CD4-positive, CD25-positive, alpha-beta regulatory T cell (primary cell): ENCODE measurements around the gene PTPA. TPM values are rescaled to one million over a fixed set of nuclear protein-coding genes. Genes with fewer than 3 reads are reported as not detected.
"Not testable (repeated sequence)": the region's sequence is repeated elsewhere in the genome, so short reads cannot be mapped to it uniquely, and the experiment has no call there.

Experiments used
- ATAC-seq, 2 donors: fragments of 150-1000 bp; cut with Tn5 transposase; one replicate each; pipeline ENCODE4 v1.10.0; 2021; ENCODE audit warnings: low read depth in 2 of 2, moderate number of reproducible peaks in 2 of 2, moderate library complexity in 1 of 2
- DNase-seq, 3 donors: peaks; one replicate each; pipeline versions ENCODE4 v3.0.0 to v3.0.0-alpha.2; 2012 to 2022; ENCODE audit warnings: mixed read lengths in 1 of 3
- H3K27ac ChIP-seq: one replicate; pipeline ENCODE4 v1.7.0; 2013; ENCODE audit warnings: mild to moderate bottlenecking, low read length; ENCODE audit not compliant: insufficient read depth, poor library complexity, severe bottlenecking
- H3K27me3 ChIP-seq: one replicate; pipeline ENCODE4 v1.7.0; 2013; ENCODE audit warnings: low read length; ENCODE audit not compliant: control insufficient read depth, insufficient read depth
- H3K36me3 ChIP-seq: one replicate; pipeline ENCODE4 v1.7.0; 2013; ENCODE audit warnings: mild to moderate bottlenecking, low read length, moderate library complexity; ENCODE audit not compliant: control insufficient read depth, insufficient read depth
- H3K4me1 ChIP-seq: 2 replicates; pipeline ENCODE4 v1.7.0; 2013; ENCODE audit warnings: mild to moderate bottlenecking, low read length; ENCODE audit not compliant: insufficient read depth, control insufficient read depth, poor library complexity, severe bottlenecking
- H3K4me3 ChIP-seq: one replicate; pipeline ENCODE4 v1.7.0; 2013; ENCODE audit warnings: low read depth, mild to moderate bottlenecking, low read length, moderate library complexity
- H3K9me3 ChIP-seq, 2 experiments: 1 replicate in 1 of 2; 2 replicates in 1 of 2; pipeline ENCODE4 v1.7.0; 2013; ENCODE audit warnings: low read length in 2 of 2, mild to moderate bottlenecking in 1 of 2, moderate library complexity in 1 of 2; ENCODE audit not compliant: control insufficient read depth in 2 of 2
- H3K27ac Mint-ChIP-seq, 3 donors: one replicate each; pipeline ENCODE4 v1.8.0; 2020 to 2022; ENCODE audit warnings: mild to moderate bottlenecking in 3 of 3, mixed read lengths in 3 of 3, moderate library complexity in 2 of 3
- H3K27me3 Mint-ChIP-seq: one replicate; pipeline ENCODE4 v1.8.0; 2022; ENCODE audit warnings: mild to moderate bottlenecking, mixed read lengths
- H3K36me3 Mint-ChIP-seq: one replicate; pipeline ENCODE4 v1.8.0; 2020; ENCODE audit warnings: mixed read lengths
- H3K4me1 Mint-ChIP-seq, 4 donors: one replicate each; pipeline ENCODE4 v1.8.0; 2020 to 2022; ENCODE audit warnings: mixed read lengths in 4 of 4, mild to moderate bottlenecking in 1 of 4
- H3K4me3 Mint-ChIP-seq, 4 donors: one replicate each; pipeline ENCODE4 v1.8.0; 2020 to 2022; ENCODE audit warnings: mild to moderate bottlenecking in 4 of 4, mixed read lengths in 4 of 4, moderate library complexity in 3 of 4
- H3K9me3 Mint-ChIP-seq, 7 donors: one replicate each; pipeline ENCODE4 v1.8.0; 2020 to 2022; ENCODE audit warnings: mixed read lengths in 7 of 7, mild to moderate bottlenecking in 3 of 7, moderate library complexity in 2 of 7
- polyA plus RNA-seq, 4 donors: library from polyadenylated mRNA; unstranded; fragments of 300-500 nt; fragmentation: Illumina TruSeq; gene quantifications; one replicate each; pipeline ENCODE4 v1.2.3, GENCODE V29; 2021
- total RNA-seq: library from RNA; stranded (reverse); gene quantifications from one replicate; pipeline ENCODE4 v1.2.3, GENCODE V29; 2022

PTPA gene
- total and polyA plus RNA-seq, 5 donors from 2014 or later: 12.9 to 53.7 (median 16.7) TPM

GRCh38 chr9:129107651-129108050, 3.6 kb upstream of the PTPA start:
- no peaks in the 10 kb centered on the region for H3K36me3 ChIP-seq
- Mint-ChIP-seq H3K4me1 (peaks cover 0 to 32% (median 13%) of the 10 kb centered on the region in 4 donors), H3K36me3 (no peaks in the 10 kb centered on the region), H3K9me3 (no peaks in the 10 kb centered on the region), H3K27ac (no peak overlapping the region), H3K4me3 (peak overlapping the region in 2 of 4 donors; percentile 79 to 90), H3K27me3 (no peaks in the 10 kb centered on the region)
- no peak overlapping the region for H3K27ac ChIP-seq
- ATAC-seq (no peak), DNase-seq (no peak)
- H3K4me3 ChIP-seq: no peak overlapping the region
- no peaks in the 10 kb centered on the region for H3K9me3 ChIP-seq
- H3K4me1 ChIP-seq: peaks cover 21% of the 10 kb centered on the region
- no peaks in the 10 kb centered on the region for H3K27me3 ChIP-seq

DNA sequence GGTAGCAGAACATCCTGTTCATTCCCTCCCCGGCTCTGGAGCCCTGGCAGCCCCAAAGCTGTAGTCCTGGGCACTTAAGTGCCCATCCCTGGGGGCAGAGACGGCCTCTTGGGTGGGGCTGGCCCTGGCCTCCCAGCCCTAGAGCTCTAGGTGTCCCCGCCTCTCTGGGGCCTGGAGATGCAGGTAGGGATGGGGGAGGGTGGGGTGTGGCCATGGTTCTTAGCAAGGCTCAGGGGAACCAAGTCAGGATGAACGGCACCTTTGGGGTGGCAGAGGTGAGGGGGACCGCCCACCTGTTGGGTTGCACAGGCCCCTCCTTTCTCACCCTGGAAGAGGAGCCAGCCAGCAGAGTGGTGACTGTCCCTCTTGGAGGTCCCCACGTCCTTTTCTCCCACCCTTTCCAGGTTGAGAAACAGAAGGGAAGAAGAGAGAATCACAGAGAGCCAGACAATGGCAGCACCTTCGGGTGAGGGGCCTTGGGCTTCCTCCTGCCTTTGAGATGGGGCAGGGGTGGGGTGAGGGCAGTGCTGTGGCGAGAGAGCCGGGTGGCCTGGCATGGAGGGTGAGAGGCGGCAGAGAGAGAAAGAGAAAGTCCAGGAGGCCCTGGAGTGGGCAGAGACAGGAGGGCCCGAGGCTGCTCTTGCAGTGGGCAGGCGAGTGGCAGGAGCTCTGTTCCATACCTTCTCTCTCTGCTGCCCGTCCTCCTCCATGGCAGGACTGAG, 3.0 kb upstream of the PTPA start:
- peaks cover 0 to 32% (median 13%) of the 10 kb centered on the region in 4 donors for H3K4me1 Mint-ChIP-seq
- H3K36me3 Mint-ChIP-seq: no peaks in the 10 kb centered on the region
- Histone ChIP-seq H3K36me3 (no peaks in the 10 kb centered on the region), H3K27ac (no peak overlapping the region), H3K9me3 (no peaks in the 10 kb centered on the region), H3K4me1 (peaks cover 21% of the 10 kb centered on the region), H3K4me3 (no peak overlapping the region), H3K27me3 (no peaks in the 10 kb centered on the region)
- ATAC-seq (no peak), DNase-seq (no peak)
- H3K9me3 Mint-ChIP-seq: no peaks in the 10 kb centered on the region
- H3K4me3 Mint-ChIP-seq: peak overlapping the region in 3 of 4 donors; percentile 56 to 80 (median 75)
- H3K27me3 Mint-ChIP-seq: no peaks in the 10 kb centered on the region
- no peak overlapping the region for H3K27ac Mint-ChIP-seq

DNA sequence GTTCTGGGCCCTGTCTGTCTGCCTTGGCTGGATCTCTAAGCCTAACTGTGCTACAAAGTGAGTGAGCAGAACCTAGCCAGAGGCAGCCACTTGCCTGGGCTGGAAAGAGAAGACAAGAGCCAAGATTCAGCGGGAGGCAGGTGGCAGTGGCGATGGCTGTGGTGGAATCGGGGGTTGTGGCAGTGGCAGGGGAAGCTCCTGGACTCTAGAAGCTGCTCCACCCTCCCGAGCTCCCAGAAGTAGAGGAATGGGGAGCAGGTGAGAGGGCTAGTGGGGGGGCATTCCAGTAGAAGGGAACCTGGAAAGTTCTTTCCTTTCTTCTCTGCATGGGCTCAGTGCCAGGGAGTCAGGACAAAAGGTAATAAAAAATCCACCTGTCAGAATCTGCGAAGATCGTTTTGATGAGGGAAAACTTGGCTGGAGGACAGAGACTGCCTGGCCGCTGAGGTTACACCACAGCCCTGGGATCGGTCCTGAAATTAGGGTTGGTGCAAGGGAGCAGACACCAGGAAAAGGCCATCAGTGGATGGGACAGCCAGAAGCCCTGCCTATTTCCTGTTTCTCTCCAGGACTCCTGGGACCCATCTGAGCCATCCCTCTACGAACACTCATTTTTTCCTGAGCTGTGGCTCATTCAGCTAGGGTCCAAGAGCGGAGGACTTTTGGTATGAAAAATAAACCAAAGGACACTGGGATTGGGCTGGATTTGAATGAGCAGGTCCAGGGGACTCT, 2.2 kb upstream of the PTPA start:
- H3K9me3 Mint-ChIP-seq: no peaks in the 10 kb centered on the region
- peak overlapping the region; percentile 75 to 80 (median 77) for H3K4me3 Mint-ChIP-seq
- ATAC-seq (no peak), DNase-seq (no peak)
- no peaks in the 10 kb centered on the region for H3K27me3 ChIP-seq
- no peaks in the 10 kb centered on the region for H3K36me3 ChIP-seq
- no peaks in the 10 kb centered on the region for H3K9me3 ChIP-seq
- H3K4me3 ChIP-seq: no peak overlapping the region
- peaks cover 0 to 39% (median 13%) of the 10 kb centered on the region in 4 donors for H3K4me1 Mint-ChIP-seq
- H3K4me1 ChIP-seq: peaks cover 21% of the 10 kb centered on the region
- peak overlapping the region in 2 of 3 donors; percentile 41 to 46 for H3K27ac Mint-ChIP-seq
- no peaks in the 10 kb centered on the region for H3K27me3 Mint-ChIP-seq
- no peak overlapping the region for H3K27ac ChIP-seq
- H3K36me3 Mint-ChIP-seq: no peaks in the 10 kb centered on the region

DNA sequence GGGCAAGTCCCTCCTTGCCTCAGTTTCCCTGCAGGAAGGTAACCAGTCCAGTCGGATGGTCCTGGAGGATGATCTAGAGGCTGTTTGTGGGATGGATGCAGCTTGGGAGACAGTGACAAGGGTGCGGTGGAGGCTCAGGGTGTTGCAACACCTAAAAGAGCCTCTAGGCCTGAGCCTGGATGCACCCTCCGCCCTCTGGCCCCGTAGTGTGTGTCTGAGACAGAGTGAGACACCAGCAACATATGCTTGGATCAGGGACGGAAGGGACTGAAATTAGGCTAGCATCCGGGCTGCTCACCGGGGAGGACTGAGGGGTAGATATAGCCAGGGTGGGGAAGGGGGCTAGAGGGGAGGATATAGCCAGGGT, 1.7 kb upstream of the PTPA start:
- H3K4me3 Mint-ChIP-seq: peak overlapping the region; percentile 75 to 80 (median 77)
- peaks cover 3 to 44% (median 16%) of the 10 kb centered on the region in 4 donors for H3K4me1 Mint-ChIP-seq
- H3K36me3 ChIP-seq: no peaks in the 10 kb centered on the region
- no peaks in the 10 kb centered on the region for H3K9me3 Mint-ChIP-seq
- ATAC-seq (no peak), DNase-seq (peak in 1 of 3 donors; percentile 35)
- no peaks in the 10 kb centered on the region for H3K36me3 Mint-ChIP-seq
- H3K9me3 ChIP-seq: no peaks in the 10 kb centered on the region
- H3K4me3 ChIP-seq: no peak overlapping the region
- H3K27ac Mint-ChIP-seq: peak overlapping the region in 2 of 3 donors; percentile 41 to 83
- H3K27me3 ChIP-seq: no peaks in the 10 kb centered on the region
- peaks cover 21% of the 10 kb centered on the region for H3K4me1 ChIP-seq
- no peaks in the 10 kb centered on the region for H3K27me3 Mint-ChIP-seq
- no peak overlapping the region for H3K27ac ChIP-seq

DNA sequence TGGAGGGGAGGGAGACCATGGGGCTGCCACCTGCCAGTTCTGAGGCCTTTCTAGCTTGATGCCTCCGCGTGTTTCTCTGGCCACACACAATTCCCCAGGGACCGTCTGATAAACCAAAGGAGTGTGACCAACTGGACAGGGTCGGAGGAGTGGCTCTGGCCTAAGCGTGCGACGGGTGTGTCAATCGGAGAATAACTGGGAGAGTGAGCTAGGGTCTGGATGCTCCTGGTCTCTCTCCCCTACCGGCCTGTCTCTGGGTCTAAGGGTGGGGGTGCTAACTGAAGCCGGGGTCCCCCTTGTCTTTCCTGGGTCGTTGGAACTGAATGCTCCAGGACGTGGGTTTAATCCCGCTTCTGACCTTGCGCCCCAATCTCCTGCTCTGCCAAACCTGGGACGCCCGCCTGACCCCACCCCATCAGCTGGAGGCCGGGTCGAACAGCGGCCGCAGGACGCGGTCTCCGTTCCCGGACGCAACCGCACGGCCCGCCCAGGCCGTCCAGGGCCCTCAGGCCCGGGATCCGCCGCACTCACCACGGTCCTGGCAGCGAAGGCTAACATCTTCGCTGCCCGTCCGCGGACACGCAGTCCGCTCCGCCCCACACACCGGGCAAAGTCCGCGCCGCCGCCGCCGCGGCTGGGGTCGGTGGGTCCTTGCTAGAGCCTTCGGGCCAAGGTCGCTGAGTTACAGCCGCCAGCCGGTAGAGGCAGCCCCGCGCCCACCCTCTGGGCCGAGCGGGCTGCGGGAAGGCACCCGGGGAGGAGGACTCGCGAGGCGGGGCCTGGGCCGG, 1.1 kb upstream of the PTPA start:
- Histone ChIP-seq H3K4me3 (peak overlapping the region; percentile 32), H3K27ac (peak overlapping the region; percentile 88), H3K9me3 (no peaks in the 10 kb centered on the region), H3K4me1 (peaks cover 24% of the 10 kb centered on the region), H3K27me3 (no peaks in the 10 kb centered on the region), H3K36me3 (no peaks in the 10 kb centered on the region)
- ATAC-seq: no peak
- Mint-ChIP-seq H3K36me3 (no peaks in the 10 kb centered on the region), H3K4me3 (peak overlapping the region in 3 of 4 donors; percentile 63 to 99 (median 94)), H3K9me3 (no peaks in the 10 kb centered on the region), H3K4me1 (peaks cover 6 to 51% (median 22%) of the 10 kb centered on the region in 4 donors), H3K27me3 (no peaks in the 10 kb centered on the region), H3K27ac (peak overlapping the region in 2 of 3 donors; percentile 83 to 93)
- peak in 1 of 3 donors; percentile 7 for DNase-seq

DNA sequence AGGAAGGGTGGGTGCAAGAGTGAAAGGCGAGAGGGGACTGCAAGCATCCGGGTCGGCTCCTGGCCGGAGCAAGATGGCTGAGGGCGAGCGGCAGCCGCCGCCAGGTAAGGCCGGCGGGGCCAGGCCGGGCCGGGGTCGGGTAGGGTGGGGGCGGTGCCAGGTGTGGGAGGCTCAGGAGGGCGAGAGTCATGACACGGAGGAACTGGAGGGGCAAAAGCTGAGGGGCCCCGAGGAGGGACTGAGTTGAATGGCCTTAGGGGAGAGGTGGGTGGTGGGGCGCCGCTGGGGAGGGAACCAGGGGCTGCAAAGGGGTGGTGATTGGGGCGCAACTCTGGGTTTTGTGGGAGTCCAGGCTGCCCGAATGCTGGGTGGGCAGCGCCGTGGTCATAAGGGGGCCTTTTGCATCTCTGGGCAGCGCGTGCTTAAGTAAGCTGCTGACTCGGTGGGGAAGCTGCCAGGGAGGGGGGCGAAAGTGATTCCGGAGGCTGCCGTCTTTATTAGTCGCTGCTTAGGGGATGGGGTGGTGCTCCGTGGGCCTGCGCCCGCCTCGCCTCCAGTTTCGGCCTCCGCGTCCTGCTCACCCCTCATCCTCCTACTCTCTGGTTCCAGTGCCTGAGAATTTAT, 425 bp downstream of the PTPA start:
- no peaks in the 10 kb centered on the region for H3K36me3 ChIP-seq
- no peaks in the 10 kb centered on the region for H3K27me3 ChIP-seq
- Mint-ChIP-seq H3K27ac (peak overlapping the region; percentile 93 to 97 (median 95)), H3K4me3 (peak overlapping the region; percentile 94 to 100 (median 98)), H3K27me3 (no peaks in the 10 kb centered on the region), H3K4me1 (peaks cover 8 to 53% (median 23%) of the 10 kb centered on the region in 4 donors), H3K36me3 (no peaks in the 10 kb centered on the region), H3K9me3 (no peaks in the 10 kb centered on the region)
- H3K9me3 ChIP-seq: no peaks in the 10 kb centered on the region
- H3K4me3 ChIP-seq: peak overlapping the region; percentile 77
- peak in 1 of 3 donors; percentile 62 for DNase-seq
- H3K27ac ChIP-seq: peak overlapping the region; percentile 88
- H3K4me1 ChIP-seq: peaks cover 24% of the 10 kb centered on the region
- ATAC-seq: no peak

GRCh38 chr9:129112526-129112925, 1.3 kb downstream of the PTPA start:
- not testable (repeated sequence) for H3K27me3 ChIP-seq, H3K36me3 ChIP-seq, H3K36me3 Mint-ChIP-seq, ATAC-seq, H3K9me3 ChIP-seq, H3K27me3 Mint-ChIP-seq, H3K27ac ChIP-seq, H3K27ac Mint-ChIP-seq, DNase-seq, H3K9me3 Mint-ChIP-seq
- H3K4me1 ChIP-seq: peaks cover 24% of the 10 kb centered on the region
- peak overlapping the region; percentile 94 to 100 (median 98) for H3K4me3 Mint-ChIP-seq
- peaks cover 8 to 53% (median 23%) of the 10 kb centered on the region in 4 donors for H3K4me1 Mint-ChIP-seq
- peak overlapping the region; percentile 77 for H3K4me3 ChIP-seq
